GM19395 (cell line): ENCODE data around the gene IFT20.
"Not testable (repeated sequence)": the region's sequence is repeated elsewhere in the genome, so short reads cannot be mapped to it uniquely, and the experiment has no call there.

ENCODE experiments used
- ATAC-seq: cut with Tn5 transposase; IDR thresholded peaks from one replicate; pipeline ENCODE4 v1.9.1; 2021; ENCODE audit warnings: mild to moderate bottlenecking, moderate library complexity; ENCODE audit not compliant: unreplicated experiment

IFT20 gene

DNA sequence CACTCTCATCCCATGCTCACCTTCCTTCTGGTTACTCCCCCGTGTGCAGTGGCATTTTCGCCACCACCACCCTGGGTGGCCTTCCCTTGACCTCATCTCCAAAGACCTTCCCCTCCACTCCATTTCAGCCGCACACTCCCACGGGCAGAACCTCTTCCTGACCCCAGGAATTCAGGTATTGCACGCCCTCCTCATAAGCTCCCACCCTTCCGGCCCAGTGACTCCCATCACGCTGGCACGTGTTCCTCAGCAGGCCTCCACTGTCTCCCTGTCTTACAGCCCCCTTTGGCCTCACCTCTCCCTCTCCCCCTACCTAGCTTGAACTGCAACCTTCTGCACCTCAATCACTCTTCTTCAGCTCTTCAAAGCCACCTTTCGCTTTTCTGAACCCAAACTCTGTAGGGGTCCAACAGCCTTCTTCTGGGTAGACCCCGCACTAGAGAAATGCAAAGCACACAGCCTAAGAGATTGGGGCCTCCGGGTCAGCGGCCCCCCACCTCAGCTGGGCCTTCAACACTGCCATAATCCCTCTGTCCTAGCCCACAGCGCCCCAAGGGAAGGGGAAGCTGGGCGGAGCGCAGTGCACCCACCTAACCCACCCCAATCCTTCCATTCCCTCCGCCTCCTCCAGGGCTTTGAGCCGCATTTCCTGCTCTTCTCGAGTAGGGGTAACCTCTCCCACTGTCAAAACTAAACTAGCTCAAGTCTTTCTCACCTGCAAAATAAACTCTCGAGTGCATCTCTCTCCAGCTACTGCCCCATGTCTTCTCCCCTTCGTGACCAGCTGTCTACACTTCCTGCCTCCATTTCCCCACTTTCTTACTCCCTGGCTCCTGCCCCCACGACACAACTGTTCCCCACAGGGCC lies 17.9 kb downstream of the IFT20 start:
- ATAC-seq: no peak

DNA sequence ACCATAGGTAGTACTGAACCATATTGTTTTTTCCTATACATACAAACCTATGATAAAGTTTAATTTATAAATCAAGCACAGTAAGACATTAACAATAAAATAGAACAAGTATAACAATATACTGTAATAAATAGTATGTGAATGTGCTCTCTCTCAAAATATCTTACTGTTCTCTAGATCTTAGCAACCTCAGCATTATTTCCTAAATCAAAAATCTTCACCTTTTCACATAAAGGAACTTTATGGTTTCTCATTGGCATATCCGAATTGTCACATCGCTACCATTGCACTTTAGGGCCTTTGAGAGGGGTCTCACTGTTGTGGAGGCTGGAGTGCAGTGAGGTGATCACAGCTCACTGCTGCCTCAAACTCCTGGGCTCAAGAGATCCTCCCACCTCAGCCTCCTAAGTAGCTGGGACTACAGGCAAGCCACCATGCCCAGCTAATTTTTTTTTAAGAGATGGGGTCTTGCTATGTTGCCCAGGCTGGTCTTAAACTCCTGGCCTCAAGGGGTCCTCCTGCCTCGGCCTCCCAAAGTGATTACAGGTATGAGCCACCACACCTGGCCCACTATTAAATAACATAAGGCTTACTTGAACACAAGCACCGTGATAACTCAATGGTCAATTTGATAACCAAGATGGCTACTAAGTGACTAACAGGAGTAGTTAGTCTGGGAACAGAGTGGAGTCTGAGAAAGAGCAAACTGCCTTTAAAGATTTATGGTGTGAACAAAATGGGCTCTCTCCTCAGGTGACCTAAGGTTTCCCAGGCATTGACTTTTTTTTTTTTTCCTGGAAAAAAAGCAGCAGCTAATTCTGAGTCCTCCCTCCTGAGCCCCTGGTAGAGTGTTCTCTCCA lies 19.2 kb downstream of the IFT20 start:
- no peak for ATAC-seq

DNA sequence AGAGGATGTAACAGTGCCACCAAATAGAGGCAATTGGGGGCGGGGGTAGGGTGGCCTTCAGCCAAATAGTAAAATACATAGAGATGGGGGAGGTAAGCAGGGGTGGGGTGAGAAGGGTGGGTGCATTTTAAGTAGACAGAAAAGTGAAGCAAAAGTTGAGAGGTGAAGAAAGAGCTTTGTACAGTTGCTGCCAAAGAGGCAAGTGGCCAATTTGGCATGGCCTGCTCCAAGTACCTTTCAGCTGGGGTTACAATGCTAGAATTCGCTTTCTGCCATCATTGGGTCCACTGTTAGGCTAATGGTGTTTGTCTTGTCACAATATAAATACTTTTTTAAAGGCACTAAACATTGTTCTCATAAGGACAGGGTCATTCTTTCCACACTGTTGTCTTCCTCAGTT lies 21.4 kb downstream of the IFT20 start:
- ATAC-seq: no peak

DNA sequence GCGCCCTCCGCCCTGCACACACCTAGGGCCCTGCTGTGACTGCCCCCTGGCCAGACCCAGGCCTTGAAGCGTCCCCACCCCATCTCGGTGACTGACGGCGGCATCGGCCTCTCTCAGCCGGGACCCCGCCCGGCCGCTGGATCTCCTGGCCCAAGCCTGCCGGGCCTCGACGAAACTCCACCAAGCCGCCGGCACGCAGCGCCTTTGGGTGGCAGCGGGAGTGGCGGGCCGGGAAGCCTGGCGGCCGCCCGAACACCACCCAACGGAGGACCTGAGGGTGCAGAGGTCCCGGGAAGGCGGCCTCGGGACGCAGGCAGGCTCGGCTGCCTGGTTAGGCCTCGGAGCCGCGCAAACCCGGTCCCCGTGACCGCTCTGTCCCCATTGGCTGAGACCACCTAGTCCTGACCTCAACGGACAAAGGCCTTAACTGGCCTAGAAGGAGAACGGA lies 28.3 kb downstream of the IFT20 start:
- no peak for ATAC-seq

DNA sequence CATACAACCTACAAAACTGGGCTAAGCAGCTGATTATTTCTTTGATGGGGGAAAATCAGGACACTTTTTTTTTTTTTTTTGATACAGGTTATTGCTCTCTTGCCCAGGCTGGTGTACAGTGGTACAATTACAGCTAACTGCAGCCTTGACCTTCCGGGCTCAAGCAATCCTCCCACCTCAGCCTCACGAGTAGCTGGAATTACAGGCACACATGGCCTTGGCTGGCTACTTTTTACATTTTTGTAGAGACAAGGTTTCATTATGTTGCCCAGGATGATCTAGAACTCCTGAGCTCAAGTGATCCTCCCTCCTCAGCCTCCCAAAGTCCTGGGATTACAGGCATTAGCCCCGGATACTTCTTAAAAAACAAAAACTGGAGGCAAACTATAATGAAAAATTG lies 36.8 kb downstream of the IFT20 start:
- no peak for ATAC-seq

DNA sequence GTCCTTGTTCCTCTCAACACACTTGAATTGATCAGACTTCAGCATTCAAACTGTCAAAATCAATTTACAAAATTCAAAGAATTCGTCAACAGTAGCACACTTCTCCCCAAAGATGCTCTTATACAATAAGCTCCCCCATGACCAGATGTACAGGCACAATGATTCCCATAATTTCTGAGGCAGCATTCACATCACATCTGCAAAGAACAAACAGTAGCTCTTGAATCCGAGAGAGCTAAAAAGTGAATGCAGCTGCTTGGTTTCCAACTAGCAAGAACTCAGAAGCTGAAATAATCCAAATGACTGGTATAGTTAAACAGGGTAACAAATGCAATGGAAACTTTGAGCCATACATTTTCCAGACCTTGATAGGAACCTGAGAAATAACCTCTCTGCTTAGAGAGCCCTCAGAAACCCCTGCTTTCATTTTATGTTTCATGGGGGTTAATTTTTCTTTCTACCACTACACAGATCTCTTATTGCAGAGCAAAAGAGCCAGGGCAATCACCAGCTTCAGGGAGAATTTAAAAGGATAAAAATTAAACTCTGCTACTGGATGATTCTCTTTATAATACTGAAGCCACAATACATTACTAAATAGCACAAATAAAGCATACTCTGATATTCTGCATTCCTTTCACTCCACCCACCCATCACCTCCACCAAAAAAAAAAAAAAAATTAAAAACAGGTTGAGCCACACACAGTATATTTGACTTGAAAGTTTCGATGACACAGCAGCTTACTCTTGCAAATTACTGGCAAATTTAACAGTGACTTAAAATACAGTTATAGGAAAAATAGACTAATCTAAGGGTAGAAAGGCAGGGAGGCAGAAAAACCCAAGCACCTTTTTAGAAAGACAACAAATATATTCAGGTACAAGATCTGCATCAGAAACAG lies 39.3 kb downstream of the IFT20 start:
- ATAC-seq: no peak

DNA sequence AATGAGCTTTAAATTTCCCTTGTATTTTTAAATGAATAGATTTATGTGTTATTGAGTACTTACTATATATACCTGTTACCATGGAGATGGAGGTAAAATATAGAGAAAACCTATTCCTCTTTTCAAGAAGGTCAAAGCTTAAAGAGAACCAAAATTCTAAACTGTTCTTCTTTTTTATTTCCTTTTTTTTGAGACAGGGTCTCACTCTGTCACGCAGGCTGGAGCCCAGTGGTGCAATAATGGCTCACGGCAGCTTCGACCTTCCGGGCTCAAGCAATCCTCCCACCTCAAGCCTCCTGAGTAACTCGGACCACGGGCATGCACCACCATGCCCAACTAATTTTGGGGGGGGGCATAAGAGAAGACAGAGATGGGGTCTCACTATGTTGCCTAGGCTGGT lies 41.3 kb downstream of the IFT20 start:
- no peak for ATAC-seq

DNA sequence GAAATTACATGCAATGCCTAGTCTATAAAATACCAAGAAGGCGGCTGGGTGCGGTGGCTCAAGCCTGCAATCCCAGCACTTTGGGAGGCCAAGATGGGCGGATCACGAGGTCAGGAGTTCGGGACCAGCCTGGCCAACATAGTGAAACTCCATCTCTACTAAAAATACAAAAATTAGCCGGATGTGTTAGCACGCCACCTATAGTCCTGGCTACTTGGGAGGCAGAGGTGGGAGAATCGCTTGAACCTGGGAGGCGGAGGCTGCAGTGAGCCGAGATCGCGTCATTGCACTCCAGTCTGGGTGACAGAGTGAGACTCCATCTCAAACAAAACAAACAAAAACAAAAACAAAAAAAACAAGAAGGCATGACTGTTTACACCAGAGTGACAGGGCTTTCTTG lies 42.4 kb downstream of the IFT20 start:
- not testable (repeated sequence) for ATAC-seq

DNA sequence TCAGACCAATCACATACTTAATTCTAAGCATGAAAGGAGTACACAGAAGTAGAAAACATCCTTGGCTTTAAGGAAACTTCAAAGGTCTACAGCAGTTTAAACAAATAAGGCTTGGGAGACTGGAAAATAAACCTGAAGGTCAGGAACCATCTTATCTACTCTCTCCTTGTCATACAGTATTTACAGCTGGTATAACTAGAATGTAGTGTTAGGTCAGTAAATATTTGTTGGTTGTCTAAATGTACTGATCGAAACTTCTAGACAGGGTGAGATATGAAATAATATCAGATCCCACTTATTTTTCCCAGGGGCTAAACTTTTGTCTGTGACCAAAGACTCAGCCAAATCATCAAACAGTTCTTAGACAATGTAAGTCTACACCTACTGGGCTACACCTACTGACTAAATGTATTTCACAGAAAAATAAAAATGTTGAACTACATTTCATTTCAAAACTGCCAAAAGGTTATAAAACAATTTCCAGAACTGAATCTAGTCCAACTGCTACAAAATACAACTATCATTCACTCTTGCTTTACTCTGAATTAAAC lies 43.4 kb downstream of the IFT20 start:
- no peak for ATAC-seq

DNA sequence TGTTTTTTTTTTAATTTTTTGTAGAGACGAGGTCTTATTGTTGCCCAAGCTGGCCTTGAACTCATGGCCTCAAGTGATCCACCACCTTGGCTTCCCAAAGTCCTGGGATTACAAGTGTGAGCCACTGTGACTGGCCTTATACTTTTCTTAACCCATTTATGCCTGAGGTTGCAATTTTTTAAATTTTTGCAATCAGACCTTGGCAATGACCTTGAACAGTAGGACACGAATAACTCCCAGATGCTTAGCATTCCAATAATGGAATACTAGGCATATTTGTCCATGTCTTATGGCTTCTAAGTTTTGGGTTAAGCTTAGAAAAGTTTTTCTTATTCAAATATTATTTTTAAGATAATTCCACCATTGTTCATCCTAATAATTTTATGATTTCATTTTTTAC lies 44.6 kb downstream of the IFT20 start:
- no peak for ATAC-seq

DNA sequence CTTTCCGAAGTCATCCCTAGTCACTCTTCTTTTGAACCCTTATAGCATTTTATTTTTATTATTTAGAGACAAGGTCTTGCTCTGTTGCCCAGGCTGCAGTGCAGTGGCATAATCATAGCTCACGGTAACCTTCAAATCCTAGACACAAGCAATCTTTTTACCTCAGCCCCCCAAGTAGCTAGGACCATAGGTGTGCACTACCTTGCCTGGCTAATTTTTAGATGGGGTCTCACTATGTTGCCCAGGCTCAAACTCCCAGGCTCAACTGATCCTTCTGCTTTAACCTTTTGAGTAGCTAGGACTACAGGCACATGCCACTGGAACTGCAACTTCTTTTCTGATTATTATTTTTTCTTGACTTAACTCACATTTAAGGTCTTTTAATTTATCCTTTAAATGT lies 49.3 kb downstream of the IFT20 start:
- ATAC-seq: no peak

DNA sequence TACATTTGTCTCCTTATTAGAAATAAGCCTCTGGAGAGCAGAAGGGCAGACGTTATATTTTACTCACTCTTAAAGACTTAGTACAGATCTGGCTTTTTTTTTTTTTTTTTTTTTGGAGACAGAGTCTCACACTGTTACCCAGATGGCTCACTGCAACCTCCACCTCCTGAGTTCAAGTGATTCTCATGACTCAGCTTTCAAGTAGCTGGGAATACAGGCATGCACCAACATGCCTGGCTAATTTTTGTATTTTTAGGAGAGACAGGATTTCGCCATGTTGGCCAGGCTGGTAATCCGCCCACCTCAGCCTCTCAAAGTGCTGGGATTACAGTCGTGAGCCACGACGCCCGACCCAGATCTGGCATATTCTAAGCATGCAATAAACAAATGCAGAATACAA lies 52.7 kb downstream of the IFT20 start:
- ATAC-seq: no peak

DNA sequence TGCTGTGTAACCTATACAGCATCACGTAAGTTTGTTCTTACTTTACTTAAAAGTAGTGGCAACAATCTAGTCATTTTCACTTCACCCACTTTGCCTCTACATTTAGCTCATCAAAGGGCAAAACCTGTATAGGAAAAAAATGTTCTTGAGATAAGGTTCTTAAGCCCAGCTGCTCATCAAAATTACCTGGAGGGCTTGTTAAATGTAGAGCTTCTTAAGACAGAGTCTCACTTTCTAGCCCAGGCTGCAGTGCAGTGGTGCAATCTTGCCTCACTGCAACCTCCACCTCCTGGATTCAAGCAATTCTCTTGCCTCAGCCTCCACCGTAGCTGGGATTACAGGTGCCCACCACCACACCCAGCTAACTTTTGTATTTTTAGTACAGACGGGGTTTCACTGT lies 54.4 kb downstream of the IFT20 start:
- ATAC-seq: no peak

DNA sequence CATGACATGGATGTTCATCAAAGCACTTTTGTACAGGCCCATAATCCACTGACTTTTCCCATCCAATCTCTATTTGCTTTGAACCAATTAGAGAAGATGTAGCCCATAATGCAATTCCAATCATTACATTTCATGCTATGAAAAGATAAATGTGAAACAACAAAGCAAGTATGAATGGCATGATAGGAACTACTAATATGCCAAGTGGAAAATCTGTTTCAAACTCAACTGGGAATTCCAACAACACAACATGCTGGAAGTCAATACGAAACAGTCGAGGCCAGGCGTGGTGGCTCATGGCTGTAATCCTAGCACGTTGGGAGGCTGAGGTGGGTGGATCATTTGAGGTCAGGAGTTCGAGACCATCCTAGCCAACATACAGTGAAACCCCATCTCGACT lies 55.9 kb downstream of the IFT20 start:
- no peak for ATAC-seq
